IMR-90 (cell line): ENCODE data around the gene PCMTD2. TPM values are rescaled to one million over a fixed set of nuclear protein-coding genes. Genes with fewer than 3 reads are reported as not detected.

Source experiments
- ATAC-seq: fragments of 200-7000 bp; cut with Tn5 transposase; 2 replicates; pipeline ENCODE4 v1.9.1; 2020; ENCODE audit warnings: low read depth, mild to moderate bottlenecking, moderate library complexity
- BruUV-seq: library from RNA; stranded (reverse); fragments of 400-500 nt; replicated peaks from 2 replicates; lab custom pipeline; 2021; lab: Mats Ljungman, UMichigan
- CTCF ChIA-PET: fragments of 300-600 bp; formaldehyde crosslinking; extraction: SDS; loops from one replicate; lab custom pipeline; 2021; ENCODE audit warnings: antibody characterized with exemption; lab: Yijun Ruan, JAX
- POLR2A ChIA-PET: fragments of 300-600 bp; sonication (Branson Sonifier 250); formaldehyde crosslinking; loops from one replicate; lab custom pipeline; 2022; ENCODE audit warnings: antibody characterized with exemption; ENCODE audit not compliant: unreplicated experiment; lab: Charles Lee
- DNase-seq: peaks from one replicate; pipeline ENCODE4 v3.0.0; 2013
- H2AFZ ChIP-seq: replicated peaks from 2 replicates; pipeline ENCODE3; 2013; ENCODE audit warnings: low read length, mild to moderate bottlenecking; ENCODE audit not compliant: poor library complexity
- H2AK5ac ChIP-seq: 2 replicates; pipeline ENCODE4 v1.6.1; 2013; ENCODE audit warnings: low read depth, low read length, inconsistent platforms
- H2AK9ac ChIP-seq: replicated peaks from 2 replicates; pipeline ENCODE3; 2013; ENCODE audit warnings: mild to moderate bottlenecking, low read depth, low read length, moderate library complexity; ENCODE audit not compliant: poor library complexity
- H2BK120ac ChIP-seq: 2 replicates; pipeline ENCODE4 v1.6.1; 2013; ENCODE audit warnings: low read depth, low read length, inconsistent platforms
- H2BK15ac ChIP-seq: 3 replicates; pipeline ENCODE4 v1.6.1; 2013; ENCODE audit warnings: low read depth, low read length, inconsistent platforms
- H2BK20ac ChIP-seq: 2 replicates; pipeline ENCODE4 v1.6.1; 2013; ENCODE audit warnings: low read depth, mild to moderate bottlenecking, inconsistent platforms, low read length, moderate library complexity
- H2BK5ac ChIP-seq: 2 replicates; pipeline ENCODE4 v1.6.1; 2013; ENCODE audit warnings: mild to moderate bottlenecking, low read depth, low read length, inconsistent platforms; ENCODE audit not compliant: poor library complexity, severe bottlenecking
- H3K14ac ChIP-seq: replicated peaks from 2 replicates; pipeline ENCODE4 v1.6.1; 2013; ENCODE audit warnings: low read depth, low read length, inconsistent platforms
- H3K18ac ChIP-seq: 2 replicates; pipeline ENCODE4 v1.6.1; 2013; ENCODE audit warnings: low read depth, low read length, control low read depth
- H3K23ac ChIP-seq: 2 replicates; pipeline ENCODE4 v1.6.1; 2013; ENCODE audit warnings: low read depth, low read length, inconsistent platforms
- H3K27ac ChIP-seq: 2 replicates; pipeline ENCODE4 v1.5.1; 2013; ENCODE audit warnings: mild to moderate bottlenecking, control low read depth, low read length; ENCODE audit not compliant: insufficient read depth
- H3K27me3 ChIP-seq: 2 replicates; pipeline ENCODE4 v1.6.1; 2013; ENCODE audit warnings: low read length; ENCODE audit not compliant: control insufficient read depth, insufficient read depth
- H3K36me3 ChIP-seq: 2 replicates; pipeline ENCODE4 v1.6.1; 2013; ENCODE audit warnings: low read length, mixed read lengths; ENCODE audit not compliant: control insufficient read depth, insufficient read depth
- H3K4ac ChIP-seq: 2 replicates; pipeline ENCODE4 v1.6.1; 2013; ENCODE audit warnings: low read depth, low read length, inconsistent platforms
- H3K4me1 ChIP-seq: 2 replicates; pipeline ENCODE4 v1.6.1; 2013; ENCODE audit warnings: low read length, mixed read lengths; ENCODE audit not compliant: control insufficient read depth, insufficient read depth
- H3K4me2 ChIP-seq: 2 replicates; pipeline ENCODE4 v1.6.1; 2013; ENCODE audit warnings: low read depth, mild to moderate bottlenecking, control low read depth, low read length, moderate library complexity
- H3K4me3 ChIP-seq: 2 replicates; pipeline ENCODE4 v1.5.1; 2013; ENCODE audit warnings: low read depth, mild to moderate bottlenecking, control low read depth, low read length, moderate library complexity; ENCODE audit not compliant: insufficient read depth
- H3K56ac ChIP-seq: 2 replicates; pipeline ENCODE4 v1.6.1; 2013; ENCODE audit warnings: low read length, inconsistent platforms; ENCODE audit not compliant: insufficient read depth; ENCODE audit errors: extremely low read depth
- H3K79me1 ChIP-seq, 2 experiments: 2 replicates each; pipeline ENCODE4 v1.6.1; 2013; ENCODE audit warnings: low read length in 2 of 2, inconsistent platforms in 1 of 2, low read depth in 1 of 2
- H3K9ac ChIP-seq: 2 replicates; pipeline ENCODE4 v1.6.1; 2013; ENCODE audit warnings: low read depth, low read length, control low read depth
- H3K9me1 ChIP-seq: 2 replicates; pipeline ENCODE4 v1.6.1; 2013; ENCODE audit warnings: low read length, inconsistent platforms; ENCODE audit not compliant: insufficient read depth
- H3K9me3 ChIP-seq: 2 replicates; pipeline ENCODE4 v1.6.1; 2013; ENCODE audit warnings: low read length; ENCODE audit not compliant: control insufficient read depth, insufficient read depth
- H4K20me1 ChIP-seq: 2 replicates; pipeline ENCODE4 v1.6.1; 2013; ENCODE audit warnings: low read length, inconsistent platforms; ENCODE audit not compliant: insufficient read depth
- H4K5ac ChIP-seq: 2 replicates; pipeline ENCODE4 v1.6.1; 2013; ENCODE audit warnings: mild to moderate bottlenecking, low read depth, low read length, control low read depth
- H4K8ac ChIP-seq, 2 experiments: 2 replicates each; pipeline ENCODE4 v1.6.1; 2013; ENCODE audit warnings: low read depth in 2 of 2, low read length in 2 of 2, control low read depth in 1 of 2, inconsistent platforms in 1 of 2
- H4K91ac ChIP-seq: 2 replicates; pipeline ENCODE4 v1.6.1; 2013; ENCODE audit warnings: low read depth, low read length, inconsistent platforms; ENCODE audit not compliant: insufficient read depth
- BHLHE40 ChIP-seq: fragments of 150-350 bp; IDR thresholded peaks from 2 replicates; pipeline ENCODE4 v1.6.1; 2016; ENCODE audit warnings: mild to moderate bottlenecking, low read depth, low read length
- CEBPB ChIP-seq: IDR thresholded peaks from 2 replicates; pipeline ENCODE4 v1.6.1; 2012; ENCODE audit warnings: low read depth, low read length, improper control_type of control experiment
- CHD1 ChIP-seq: IDR thresholded peaks from 2 replicates; pipeline ENCODE4 v1.6.1; 2012; ENCODE audit warnings: low read depth, low read length, improper control_type of control experiment
- FOS ChIP-seq: fragments of 150-350 bp; IDR thresholded peaks from 2 replicates; pipeline ENCODE4 v1.6.1; 2016; ENCODE audit warnings: low read depth, low read length
- MAZ ChIP-seq: IDR thresholded peaks from 2 replicates; pipeline ENCODE4 v1.6.1; 2012; ENCODE audit warnings: low read depth, mild to moderate bottlenecking, low read length, improper control_type of control experiment, moderate library complexity, borderline replicate concordance
- NFE2L2 ChIP-seq: fragments of 150-350 bp; IDR thresholded peaks from 2 replicates; pipeline ENCODE4 v1.6.1; 2016; ENCODE audit warnings: low read depth, mild to moderate bottlenecking, low read length
- POLR2A ChIP-seq: IDR thresholded peaks from 2 replicates; pipeline ENCODE4 v1.6.1; 2012; ENCODE audit warnings: mild to moderate bottlenecking, low read depth, low read length
- RAD21 ChIP-seq: IDR thresholded peaks from 2 replicates; pipeline ENCODE4 v1.6.1; 2012; ENCODE audit warnings: low read length, improper control_type of control experiment
- RFX5 ChIP-seq: IDR thresholded peaks from 2 replicates; pipeline ENCODE4 v1.8.0; 2012; ENCODE audit warnings: low read depth, mild to moderate bottlenecking, low read length, moderate library complexity
- SMC3 ChIP-seq: fragments of 150-350 bp; IDR thresholded peaks from 2 replicates; pipeline ENCODE4 v1.6.1; 2016; ENCODE audit warnings: low read depth, mild to moderate bottlenecking, antibody characterized with exemption, low read length, moderate library complexity
- WGBS, 2 experiments: methylation state at CpG; one replicate each; pipeline versions ENCODE4 v1.1.5 to v1.1.7; 2013; ENCODE audit warnings: missing lambda C conversion rate in 2 of 2; ENCODE audit not compliant: insufficient read length in 1 of 2; ENCODE audit errors: extremely low coverage in 2 of 2; 5-methylcytosine and 5-hydroxymethylcytosine counted together
- dilution Hi-C: fragments of 300-500 bp; cut with HindIII; formaldehyde crosslinking; loops from one replicate; pipeline ENCODE4 v1.14.3; 2018; ENCODE audit warnings: low sequenced_read_pairs; ENCODE audit not compliant: unreplicated experiment
- in situ Hi-C: fragments of 300-500 bp; cut with MboI; formaldehyde crosslinking; loops from 3 replicates; pipeline ENCODE4 v1.14.3; 2019; ENCODE audit warnings: low sequenced_read_pairs, inconsistent platforms, mixed read lengths
- intact Hi-C: fragments of 100-400 bp; cut with micrococcal nuclease; formaldehyde crosslinking; loops from 2 replicates; pipeline ENCODE4 v1.10.0; 2022
- polyA plus RNA-seq, 3 experiments: library from polyadenylated mRNA; depleted of rRNA; stranded (reverse); fragments of >200 nt; gene quantifications; 2 replicates each; pipeline ENCODE4 v1.2.3, GENCODE V29; 2012; ENCODE audit warnings: low replicate concordance in 1 of 3
- total RNA-seq: library from RNA; depleted of rRNA; stranded (reverse); fragments of >200 nt; gene quantifications from 2 replicates; pipeline ENCODE4 v1.2.3, GENCODE V29; 2012
- TF ChIP-seq, protein P1 (sequence below): conservative IDR thresholded peaks from 2 replicates; pipeline ENCODE4 v1.5.1; 2012; ENCODE audit warnings: mild to moderate bottlenecking, low read depth, low read length, improper control_type of control experiment
- TF ChIP-seq, protein P2 (sequence below): fragments of 150-350 bp; IDR thresholded peaks from 2 replicates; pipeline ENCODE4 v1.6.1; 2017; ENCODE audit warnings: mild to moderate bottlenecking, antibody characterized with exemption, low read length, low read depth
- TF ChIP-seq, protein P3 (sequence below): fragments of 150-350 bp; IDR thresholded peaks from 2 replicates; pipeline ENCODE4 v1.6.1; 2016; ENCODE audit warnings: low read depth, mild to moderate bottlenecking, low read length, moderate library complexity, borderline replicate concordance

PCMTD2 gene
- total and polyA plus RNA-seq, 2 of the 4 experiments (the other 2 are of a cell fraction): 23.6 to 28.3 TPM

DNA sequence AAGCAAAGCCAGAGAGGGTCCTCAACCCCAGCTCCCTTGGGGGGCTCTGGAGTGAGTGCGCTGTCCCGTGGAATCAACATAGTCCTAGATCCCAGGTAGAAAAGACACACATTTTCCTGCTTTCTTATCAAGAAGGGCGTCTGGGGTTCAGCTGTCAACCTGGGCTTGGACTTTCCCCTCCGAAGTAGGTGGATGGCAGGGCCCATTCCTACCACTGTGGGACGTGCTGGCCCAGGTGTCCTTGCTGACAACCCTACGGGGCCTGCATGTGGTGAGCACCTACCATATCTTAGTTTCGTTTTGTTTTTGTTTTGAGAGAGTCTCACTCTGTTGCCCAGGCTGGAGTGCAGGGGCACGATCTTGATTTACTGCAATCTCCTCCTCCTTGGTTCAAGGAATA, 48.9 kb upstream of the PCMTD2 start:
- BruUV-seq: no TSS peak
- no peak overlapping the region for H3K14ac ChIP-seq

More for the DNA sequence above, 48.9 kb upstream of the PCMTD2 start:
- Histone ChIP-seq H3K4me1 (peaks cover 4% of the 10 kb centered on the region; the same call in 1 of the 2 replicates), H4K5ac (no peak overlapping the region), H2BK120ac (no peak overlapping the region), H2BK15ac (no peak overlapping the region), H4K91ac (no peak overlapping the region), H2AK5ac (no peak overlapping the region), H3K18ac (no peak overlapping the region), H3K4me2 (no peak overlapping the region), H3K9me3 (peaks cover 4% of the 10 kb centered on the region; the same call in 1 of the 2 replicates), H3K27ac (no peak overlapping the region), H3K56ac (no peak overlapping the region), H3K9me1 (no peaks in the 10 kb centered on the region), H3K4me3 (no peak overlapping the region), H4K8ac (no peak overlapping the region), H3K9ac (no peak overlapping the region), H3K36me3 (no peaks in the 10 kb centered on the region), H3K27me3 (peaks cover 21% of the 10 kb centered on the region), H4K20me1 (no peaks in the 10 kb centered on the region), H2AFZ (no peak overlapping the region), H3K23ac (no peak overlapping the region), H3K4ac (no peak overlapping the region), H2BK20ac (no peak overlapping the region), H2AK9ac (no peak overlapping the region), H3K79me1 (no peaks in the 10 kb centered on the region), H2BK5ac (no peak overlapping the region)
- 72% methylated on average over 5 of the region's 8 CpGs; no CpG with 5 or more reads in 1 of the 2 experiments for WGBS, 2 experiments
- ChIA-PET POLR2A (no interaction called here), CTCF (no interaction called here)
- intact Hi-C loops: no loop called here
- ATAC-seq (no peak), DNase-seq (no peak)
- dilution Hi-C loops: no loop called here
- no peak for TF ChIP-seq POLR2A
- no peak for TF ChIP-seq BHLHE40
- no peak for TF ChIP-seq MAZ
- no peak for TF ChIP-seq RAD21
- TF ChIP-seq, protein P1, sequence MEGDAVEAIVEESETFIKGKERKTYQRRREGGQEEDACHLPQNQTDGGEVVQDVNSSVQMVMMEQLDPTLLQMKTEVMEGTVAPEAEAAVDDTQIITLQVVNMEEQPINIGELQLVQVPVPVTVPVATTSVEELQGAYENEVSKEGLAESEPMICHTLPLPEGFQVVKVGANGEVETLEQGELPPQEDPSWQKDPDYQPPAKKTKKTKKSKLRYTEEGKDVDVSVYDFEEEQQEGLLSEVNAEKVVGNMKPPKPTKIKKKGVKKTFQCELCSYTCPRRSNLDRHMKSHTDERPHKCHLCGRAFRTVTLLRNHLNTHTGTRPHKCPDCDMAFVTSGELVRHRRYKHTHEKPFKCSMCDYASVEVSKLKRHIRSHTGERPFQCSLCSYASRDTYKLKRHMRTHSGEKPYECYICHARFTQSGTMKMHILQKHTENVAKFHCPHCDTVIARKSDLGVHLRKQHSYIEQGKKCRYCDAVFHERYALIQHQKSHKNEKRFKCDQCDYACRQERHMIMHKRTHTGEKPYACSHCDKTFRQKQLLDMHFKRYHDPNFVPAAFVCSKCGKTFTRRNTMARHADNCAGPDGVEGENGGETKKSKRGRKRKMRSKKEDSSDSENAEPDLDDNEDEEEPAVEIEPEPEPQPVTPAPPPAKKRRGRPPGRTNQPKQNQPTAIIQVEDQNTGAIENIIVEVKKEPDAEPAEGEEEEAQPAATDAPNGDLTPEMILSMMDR: no peak
- TF ChIP-seq, protein P2, sequence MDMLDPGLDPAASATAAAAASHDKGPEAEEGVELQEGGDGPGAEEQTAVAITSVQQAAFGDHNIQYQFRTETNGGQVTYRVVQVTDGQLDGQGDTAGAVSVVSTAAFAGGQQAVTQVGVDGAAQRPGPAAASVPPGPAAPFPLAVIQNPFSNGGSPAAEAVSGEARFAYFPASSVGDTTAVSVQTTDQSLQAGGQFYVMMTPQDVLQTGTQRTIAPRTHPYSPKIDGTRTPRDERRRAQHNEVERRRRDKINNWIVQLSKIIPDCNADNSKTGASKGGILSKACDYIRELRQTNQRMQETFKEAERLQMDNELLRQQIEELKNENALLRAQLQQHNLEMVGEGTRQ: no peak
- no peak for TF ChIP-seq CHD1
- TF ChIP-seq RFX5: no peak
- TF ChIP-seq NFE2L2: no peak
- TF ChIP-seq, protein P3, sequence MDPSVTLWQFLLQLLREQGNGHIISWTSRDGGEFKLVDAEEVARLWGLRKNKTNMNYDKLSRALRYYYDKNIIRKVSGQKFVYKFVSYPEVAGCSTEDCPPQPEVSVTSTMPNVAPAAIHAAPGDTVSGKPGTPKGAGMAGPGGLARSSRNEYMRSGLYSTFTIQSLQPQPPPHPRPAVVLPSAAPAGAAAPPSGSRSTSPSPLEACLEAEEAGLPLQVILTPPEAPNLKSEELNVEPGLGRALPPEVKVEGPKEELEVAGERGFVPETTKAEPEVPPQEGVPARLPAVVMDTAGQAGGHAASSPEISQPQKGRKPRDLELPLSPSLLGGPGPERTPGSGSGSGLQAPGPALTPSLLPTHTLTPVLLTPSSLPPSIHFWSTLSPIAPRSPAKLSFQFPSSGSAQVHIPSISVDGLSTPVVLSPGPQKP: no peak
- TF ChIP-seq FOS: no peak
- TF ChIP-seq SMC3: no peak
- no peak for TF ChIP-seq CEBPB
- in situ Hi-C loops: no loop called here
